GM12878 (cell line): ENCODE results near the gene SH3GL2.

Experiments
- CREB1 ChIP-seq: IDR thresholded peaks from 2 replicates; pipeline ENCODE4 v1.6.1; 2012; ENCODE audit warnings: low read depth, mild to moderate bottlenecking, inconsistent platforms
- ETV6 ChIP-seq, 2 experiments: fragments of 450-650 bp in 1 of 2; IDR thresholded peaks in 1 of 2; conservative IDR thresholded peaks in 1 of 2; 2 replicates each; pipeline ENCODE4 v1.6.1; 2014; ENCODE audit warnings: antibody characterized with exemption in 1 of 2, borderline replicate concordance in 1 of 2, low read depth in 1 of 2, mild to moderate bottlenecking in 1 of 2, moderate library complexity in 1 of 2
- FOXK2 ChIP-seq: fragments of 450-650 bp; IDR thresholded peaks from 2 replicates; pipeline ENCODE4 v1.6.1; 2017; ENCODE audit warnings: mild to moderate bottlenecking, moderate library complexity
- HDAC2 ChIP-seq: fragments of 200-600 bp; sonication (generic); IDR thresholded peaks from 2 replicates; pipeline ENCODE4 v1.6.1; 2017
- MEF2A ChIP-seq: IDR thresholded peaks from 2 replicates; pipeline ENCODE4 v1.6.1; 2011; ENCODE audit warnings: low read depth, mild to moderate bottlenecking, low read length, moderate library complexity; ENCODE audit not compliant: insufficient read depth
- NR2C1 ChIP-seq: fragments of 450-650 bp; IDR thresholded peaks from 2 replicates; pipeline ENCODE4 v1.6.1; 2017; ENCODE audit warnings: antibody characterized with exemption, mild to moderate bottlenecking, moderate library complexity
- POLR2A ChIP-seq: IDR thresholded peaks from 2 replicates; pipeline ENCODE4 v1.6.1; 2011; ENCODE audit warnings: low read depth, mild to moderate bottlenecking, low read length
- RAD21 ChIP-seq: IDR thresholded peaks from 2 replicates; pipeline ENCODE4 v1.6.1; 2011; ENCODE audit warnings: mild to moderate bottlenecking, low read depth, low read length, moderate library complexity; ENCODE audit not compliant: insufficient read depth
- RFX5 ChIP-seq: IDR thresholded peaks from 2 replicates; pipeline ENCODE4 v1.6.1; 2011; ENCODE audit warnings: low read depth, low read length, improper control_type of control experiment
- SMC3 ChIP-seq: IDR thresholded peaks from 2 replicates; pipeline ENCODE4 v1.6.1; 2011; ENCODE audit warnings: low read length, improper control_type of control experiment, borderline replicate concordance
- ZNF207 ChIP-seq: fragments of 450-650 bp; IDR thresholded peaks from 2 replicates; pipeline ENCODE4 v1.6.1; 2014; ENCODE audit warnings: antibody characterized with exemption, mild to moderate bottlenecking, borderline replicate concordance
- TF ChIP-seq, protein P1 (sequence below), 3 experiments: IDR thresholded peaks in 2 of 3; conservative IDR thresholded peaks in 1 of 3; 2 replicates each; pipeline ENCODE4 v1.5.1; 2011; ENCODE audit warnings: low read depth in 3 of 3, low read length in 3 of 3, mild to moderate bottlenecking in 3 of 3, control low read depth in 2 of 3, moderate library complexity in 2 of 3, inconsistent platforms in 1 of 3, mixed read lengths in 1 of 3; ENCODE audit not compliant: control insufficient read depth in 2 of 3, insufficient read depth in 1 of 3; ENCODE audit errors: extremely low read depth in 1 of 3
- TF ChIP-seq, protein P2 (sequence below): IDR thresholded peaks from 2 replicates; pipeline ENCODE4 v1.6.1; 2012; ENCODE audit warnings: mild to moderate bottlenecking, low read depth, low read length
- TF ChIP-seq, protein P3 (sequence below): fragments of 450-650 bp; IDR thresholded peaks from 2 replicates; pipeline ENCODE4 v1.6.1; 2017; ENCODE audit warnings: mild to moderate bottlenecking, moderate library complexity

DNA sequence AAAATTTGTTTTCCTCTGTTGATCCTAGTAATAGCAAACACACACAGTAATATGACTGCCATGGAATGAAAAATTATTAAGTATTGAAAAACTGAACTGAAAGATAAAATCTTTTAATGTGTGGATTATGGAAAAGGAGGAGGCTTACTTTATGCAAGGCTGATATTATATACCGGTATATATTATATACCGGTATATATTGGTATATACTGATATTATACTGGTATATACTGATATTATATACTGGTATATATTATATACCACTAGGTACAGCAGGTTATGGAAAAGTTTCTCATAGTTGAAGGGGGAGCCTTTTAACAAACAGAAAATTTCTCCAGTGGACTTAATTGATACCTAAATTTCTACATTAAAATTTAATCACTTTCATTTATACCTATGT is 181.4 kb downstream of the SH3GL2 start:
- no peak for TF ChIP-seq HDAC2
- no peak for TF ChIP-seq MEF2A
- TF ChIP-seq RFX5: no peak
- TF ChIP-seq, protein P1, sequence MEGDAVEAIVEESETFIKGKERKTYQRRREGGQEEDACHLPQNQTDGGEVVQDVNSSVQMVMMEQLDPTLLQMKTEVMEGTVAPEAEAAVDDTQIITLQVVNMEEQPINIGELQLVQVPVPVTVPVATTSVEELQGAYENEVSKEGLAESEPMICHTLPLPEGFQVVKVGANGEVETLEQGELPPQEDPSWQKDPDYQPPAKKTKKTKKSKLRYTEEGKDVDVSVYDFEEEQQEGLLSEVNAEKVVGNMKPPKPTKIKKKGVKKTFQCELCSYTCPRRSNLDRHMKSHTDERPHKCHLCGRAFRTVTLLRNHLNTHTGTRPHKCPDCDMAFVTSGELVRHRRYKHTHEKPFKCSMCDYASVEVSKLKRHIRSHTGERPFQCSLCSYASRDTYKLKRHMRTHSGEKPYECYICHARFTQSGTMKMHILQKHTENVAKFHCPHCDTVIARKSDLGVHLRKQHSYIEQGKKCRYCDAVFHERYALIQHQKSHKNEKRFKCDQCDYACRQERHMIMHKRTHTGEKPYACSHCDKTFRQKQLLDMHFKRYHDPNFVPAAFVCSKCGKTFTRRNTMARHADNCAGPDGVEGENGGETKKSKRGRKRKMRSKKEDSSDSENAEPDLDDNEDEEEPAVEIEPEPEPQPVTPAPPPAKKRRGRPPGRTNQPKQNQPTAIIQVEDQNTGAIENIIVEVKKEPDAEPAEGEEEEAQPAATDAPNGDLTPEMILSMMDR (IDR thresholded peaks at IDR 0.05 in 2 of 3, conservative IDR thresholded peaks at IDR 0.05 in 1 of 3; ENCODE audit: control insufficient read depth in 2 of 3, extremely low read depth in 1 of 3, insufficient read depth in 1 of 3, low read depth in 3 of 3, low read length in 3 of 3): no peak
- TF ChIP-seq SMC3: no peak
- TF ChIP-seq, protein P2, sequence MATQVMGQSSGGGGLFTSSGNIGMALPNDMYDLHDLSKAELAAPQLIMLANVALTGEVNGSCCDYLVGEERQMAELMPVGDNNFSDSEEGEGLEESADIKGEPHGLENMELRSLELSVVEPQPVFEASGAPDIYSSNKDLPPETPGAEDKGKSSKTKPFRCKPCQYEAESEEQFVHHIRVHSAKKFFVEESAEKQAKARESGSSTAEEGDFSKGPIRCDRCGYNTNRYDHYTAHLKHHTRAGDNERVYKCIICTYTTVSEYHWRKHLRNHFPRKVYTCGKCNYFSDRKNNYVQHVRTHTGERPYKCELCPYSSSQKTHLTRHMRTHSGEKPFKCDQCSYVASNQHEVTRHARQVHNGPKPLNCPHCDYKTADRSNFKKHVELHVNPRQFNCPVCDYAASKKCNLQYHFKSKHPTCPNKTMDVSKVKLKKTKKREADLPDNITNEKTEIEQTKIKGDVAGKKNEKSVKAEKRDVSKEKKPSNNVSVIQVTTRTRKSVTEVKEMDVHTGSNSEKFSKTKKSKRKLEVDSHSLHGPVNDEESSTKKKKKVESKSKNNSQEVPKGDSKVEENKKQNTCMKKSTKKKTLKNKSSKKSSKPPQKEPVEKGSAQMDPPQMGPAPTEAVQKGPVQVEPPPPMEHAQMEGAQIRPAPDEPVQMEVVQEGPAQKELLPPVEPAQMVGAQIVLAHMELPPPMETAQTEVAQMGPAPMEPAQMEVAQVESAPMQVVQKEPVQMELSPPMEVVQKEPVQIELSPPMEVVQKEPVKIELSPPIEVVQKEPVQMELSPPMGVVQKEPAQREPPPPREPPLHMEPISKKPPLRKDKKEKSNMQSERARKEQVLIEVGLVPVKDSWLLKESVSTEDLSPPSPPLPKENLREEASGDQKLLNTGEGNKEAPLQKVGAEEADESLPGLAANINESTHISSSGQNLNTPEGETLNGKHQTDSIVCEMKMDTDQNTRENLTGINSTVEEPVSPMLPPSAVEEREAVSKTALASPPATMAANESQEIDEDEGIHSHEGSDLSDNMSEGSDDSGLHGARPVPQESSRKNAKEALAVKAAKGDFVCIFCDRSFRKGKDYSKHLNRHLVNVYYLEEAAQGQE: no peak
- no peak for TF ChIP-seq POLR2A
- no peak for TF ChIP-seq ETV6 (conservative IDR thresholded peaks at IDR 0.05 in 1 of 2, IDR thresholded peaks at IDR 0.05 in 1 of 2; ENCODE audit: borderline replicate concordance in 1 of 2, low read depth in 1 of 2)
- TF ChIP-seq CREB1: no peak
- no peak for TF ChIP-seq RAD21
- TF ChIP-seq, protein P3, sequence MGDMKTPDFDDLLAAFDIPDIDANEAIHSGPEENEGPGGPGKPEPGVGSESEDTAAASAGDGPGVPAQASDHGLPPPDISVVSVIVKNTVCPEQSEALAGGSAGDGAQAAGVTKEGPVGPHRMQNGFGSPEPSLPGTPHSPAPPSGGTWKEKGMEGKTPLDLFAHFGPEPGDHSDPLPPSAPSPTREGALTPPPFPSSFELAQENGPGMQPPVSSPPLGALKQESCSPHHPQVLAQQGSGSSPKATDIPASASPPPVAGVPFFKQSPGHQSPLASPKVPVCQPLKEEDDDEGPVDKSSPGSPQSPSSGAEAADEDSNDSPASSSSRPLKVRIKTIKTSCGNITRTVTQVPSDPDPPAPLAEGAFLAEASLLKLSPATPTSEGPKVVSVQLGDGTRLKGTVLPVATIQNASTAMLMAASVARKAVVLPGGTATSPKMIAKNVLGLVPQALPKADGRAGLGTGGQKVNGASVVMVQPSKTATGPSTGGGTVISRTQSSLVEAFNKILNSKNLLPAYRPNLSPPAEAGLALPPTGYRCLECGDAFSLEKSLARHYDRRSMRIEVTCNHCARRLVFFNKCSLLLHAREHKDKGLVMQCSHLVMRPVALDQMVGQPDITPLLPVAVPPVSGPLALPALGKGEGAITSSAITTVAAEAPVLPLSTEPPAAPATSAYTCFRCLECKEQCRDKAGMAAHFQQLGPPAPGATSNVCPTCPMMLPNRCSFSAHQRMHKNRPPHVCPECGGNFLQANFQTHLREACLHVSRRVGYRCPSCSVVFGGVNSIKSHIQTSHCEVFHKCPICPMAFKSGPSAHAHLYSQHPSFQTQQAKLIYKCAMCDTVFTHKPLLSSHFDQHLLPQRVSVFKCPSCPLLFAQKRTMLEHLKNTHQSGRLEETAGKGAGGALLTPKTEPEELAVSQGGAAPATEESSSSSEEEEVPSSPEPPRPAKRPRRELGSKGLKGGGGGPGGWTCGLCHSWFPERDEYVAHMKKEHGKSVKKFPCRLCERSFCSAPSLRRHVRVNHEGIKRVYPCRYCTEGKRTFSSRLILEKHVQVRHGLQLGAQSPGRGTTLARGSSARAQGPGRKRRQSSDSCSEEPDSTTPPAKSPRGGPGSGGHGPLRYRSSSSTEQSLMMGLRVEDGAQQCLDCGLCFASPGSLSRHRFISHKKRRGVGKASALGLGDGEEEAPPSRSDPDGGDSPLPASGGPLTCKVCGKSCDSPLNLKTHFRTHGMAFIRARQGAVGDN: no peak
- no peak for TF ChIP-seq ZNF207
- no peak for TF ChIP-seq FOXK2
- no peak for TF ChIP-seq NR2C1
